Activated CD8-positive, alpha-beta memory T cell treated with anti-CD3 and anti-CD28 coated beads, Interleukin-2, amount 50 U/mL, for 48 hours (primary cell): ENCODE measurements around the gene PTTG2.
"Not testable (repeated sequence)": the region's sequence is repeated elsewhere in the genome, so short reads cannot be mapped to it uniquely, and the experiment has no call there.

ENCODE experiments used
- DNase-seq: peaks from one replicate; pipeline ENCODE4 v3.0.0-alpha.2; 2020

The PTTG2 gene

GRCh38 chr4:37958932-37959331, 1.3 kb upstream of the PTTG2 start:
- no peak for DNase-seq

DNA sequence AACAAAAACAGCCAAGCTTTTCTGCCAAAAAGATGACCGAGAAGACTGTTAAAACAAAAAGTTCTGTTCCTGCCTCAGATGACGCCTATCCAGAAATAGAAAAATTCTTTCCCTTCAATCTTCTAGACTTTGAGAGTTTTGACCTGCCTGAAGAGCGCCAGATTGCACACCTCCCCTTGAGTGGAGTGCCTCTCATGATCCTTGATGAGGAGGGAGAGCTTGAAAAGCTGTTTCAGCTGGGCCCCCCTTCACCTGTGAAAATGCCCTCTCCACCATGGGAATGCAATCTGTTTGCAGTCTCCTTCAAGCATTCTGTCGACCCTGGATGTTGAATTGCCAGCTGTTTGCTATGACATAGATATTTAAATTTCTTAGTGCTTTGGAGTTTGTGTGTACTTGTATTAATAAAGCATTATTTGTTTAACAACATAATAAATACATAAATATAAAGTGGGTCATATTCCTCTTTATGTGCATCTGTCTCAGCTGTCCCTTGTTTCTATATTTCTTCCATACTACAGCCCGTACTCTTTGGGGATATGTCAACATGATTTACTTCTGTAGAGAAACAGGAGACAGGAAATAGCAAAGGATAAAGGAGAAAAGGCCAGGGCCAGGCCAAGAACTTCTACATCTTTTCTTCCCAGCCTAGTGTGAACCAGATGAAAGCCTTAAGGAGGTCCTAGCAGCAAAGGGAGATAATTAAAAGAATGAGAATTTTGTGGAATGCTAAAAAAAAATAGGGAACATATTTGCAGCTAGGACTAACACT, 667 bp downstream of the PTTG2 start:
- no peak for DNase-seq

GRCh38 chr4:37964734-37965457, 4.7 kb downstream of the PTTG2 start:
- no peak for DNase-seq

GRCh38 chr4:37966044-37966443, 5.8 kb downstream of the PTTG2 start:
- no peak for DNase-seq

DNA sequence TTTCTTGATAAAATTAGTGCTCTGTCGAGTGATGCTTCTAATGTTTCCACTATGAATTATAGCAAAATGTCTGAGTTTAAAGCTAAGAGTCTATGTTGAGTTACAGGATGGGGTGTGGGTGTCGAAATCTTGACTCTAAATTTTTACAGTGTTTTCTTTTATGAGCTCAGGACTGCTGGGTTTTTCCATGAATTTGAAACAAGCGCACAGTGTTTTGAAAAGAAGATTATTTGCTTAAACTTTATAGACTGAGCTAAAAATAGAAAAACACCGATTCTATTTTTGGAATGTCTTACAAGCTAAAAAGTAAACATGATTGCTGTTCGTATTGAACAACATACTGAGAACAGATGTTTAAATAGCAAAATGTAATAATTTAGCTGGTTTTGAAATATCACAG, 7.5 kb downstream of the PTTG2 start:
- no peak for DNase-seq

GRCh38 chr4:37968747-37969146, 8.5 kb downstream of the PTTG2 start:
- no peak for DNase-seq

DNA sequence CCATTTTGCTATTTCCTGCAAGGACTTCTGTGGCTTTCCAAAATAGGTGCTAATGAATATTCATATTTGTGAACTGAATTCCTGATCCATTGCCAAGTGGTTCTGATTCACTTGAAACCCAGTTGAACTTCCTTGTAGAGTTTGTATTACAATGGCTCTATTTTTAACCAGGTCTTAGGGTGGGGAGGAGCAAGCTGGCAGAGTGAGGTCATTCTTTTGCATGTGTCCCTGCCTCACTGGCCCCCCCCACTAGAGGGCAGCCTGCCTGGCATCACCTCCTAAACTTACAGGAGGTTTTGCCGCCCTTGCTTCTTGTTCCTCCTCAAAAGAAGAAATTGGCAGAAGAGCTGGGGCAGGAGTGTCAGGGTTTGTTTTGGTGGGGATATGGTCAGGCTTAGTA, 10.5 kb downstream of the PTTG2 start:
- peak; percentile 69 for DNase-seq

DNA sequence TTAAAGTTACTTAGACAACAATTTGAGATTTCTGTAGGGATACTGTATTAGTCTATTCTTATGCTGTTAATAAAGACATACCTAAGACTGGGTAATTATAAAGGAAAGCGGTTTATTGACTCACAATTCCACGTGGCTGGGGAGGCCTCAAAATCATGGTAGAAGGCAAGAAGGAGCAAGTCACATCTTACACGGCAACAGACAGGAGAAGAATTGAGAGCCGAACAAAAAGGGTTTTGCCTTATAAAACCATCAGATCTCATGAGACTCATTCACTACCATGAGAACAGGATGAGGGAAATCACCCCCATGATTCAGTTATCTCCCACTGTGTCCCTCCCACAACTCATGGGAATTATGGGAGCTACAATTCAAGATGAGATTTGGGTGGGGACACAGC, 11.0 kb downstream of the PTTG2 start:
- DNase-seq, result no peak

GRCh38 chr4:37973441-37973840, 13.2 kb downstream of the PTTG2 start:
- no peak for DNase-seq

- not testable (repeated sequence) for DNase-seq
Observed at GRCh38 chr4:37975321-37975822, 15.2 kb downstream of the PTTG2 start.

- no peak for DNase-seq
Observed at GRCh38 chr4:37976507-37976906, 16.3 kb downstream of the PTTG2 start.

DNA sequence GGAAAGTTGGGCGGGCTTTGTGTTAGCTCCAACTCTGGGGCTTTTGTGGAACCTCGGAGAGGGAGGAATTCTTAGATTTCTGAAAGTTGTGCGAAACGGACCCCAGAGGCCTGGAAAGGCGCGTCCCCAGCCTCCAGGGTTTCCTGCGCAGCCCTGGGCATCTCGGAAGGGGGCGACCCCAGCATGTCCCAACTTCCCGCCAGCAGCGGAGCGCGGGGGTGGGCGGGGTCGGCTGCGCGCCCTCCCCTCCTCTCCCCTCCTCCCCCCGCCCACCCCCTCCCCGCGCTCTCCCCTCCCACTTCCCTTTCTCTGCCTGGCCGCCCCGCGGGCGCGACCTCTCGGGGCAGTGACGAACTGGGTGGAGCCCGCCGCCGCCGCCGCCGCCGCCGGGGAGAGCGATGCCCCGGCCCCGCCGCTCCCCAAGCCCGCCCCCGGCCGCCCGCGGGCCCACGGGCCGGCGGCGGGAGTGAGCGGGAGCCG, 16.8 kb downstream of the PTTG2 start:
- DNase-seq, result peak; percentile 86

DNA sequence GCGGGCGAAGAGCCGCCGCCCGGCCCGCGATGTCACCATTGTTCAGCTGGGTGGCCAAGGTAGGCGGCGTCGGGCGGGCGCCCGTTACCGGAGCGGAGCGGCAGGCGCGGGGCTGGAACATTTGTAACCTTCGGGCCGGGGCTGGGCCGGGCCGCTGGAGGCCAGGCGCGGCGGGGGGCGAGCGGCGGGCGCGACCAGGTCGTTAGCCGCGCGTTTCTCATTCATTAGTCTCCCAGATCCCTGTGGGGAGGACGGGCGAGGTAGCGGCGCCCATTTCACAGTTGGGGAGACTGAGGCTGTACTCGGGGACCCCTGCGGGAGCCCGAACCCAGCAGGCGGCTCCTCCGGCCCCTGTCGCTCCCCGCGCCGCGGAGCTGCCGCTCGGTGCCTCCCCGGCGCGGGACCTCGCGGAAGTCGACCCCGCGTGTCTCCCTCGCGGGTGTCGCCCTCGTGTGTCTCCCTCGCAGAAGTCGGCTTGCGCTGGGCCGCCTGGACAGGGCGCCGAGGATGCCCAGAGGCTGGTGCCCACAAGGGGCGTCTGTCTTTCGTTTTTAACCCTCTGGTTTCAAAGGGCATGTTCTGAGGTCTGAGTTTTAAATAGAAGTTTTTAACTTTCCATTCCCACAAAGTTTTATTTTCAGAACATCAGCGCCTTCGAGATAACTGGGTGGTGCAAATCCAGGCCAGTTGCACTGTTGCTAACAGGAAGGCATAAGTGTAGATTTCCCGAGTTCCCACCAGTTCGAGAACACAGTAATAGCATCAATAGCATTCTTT, 17.5 kb downstream of the PTTG2 start:
- peak; percentile 84 for DNase-seq

- DNase-seq, result peak; percentile 72
Observed at GRCh38 chr4:37978248-37978924, 18.2 kb downstream of the PTTG2 start.

- no peak for DNase-seq
Observed at GRCh38 chr4:37980246-37980645, 20.0 kb downstream of the PTTG2 start.

GRCh38 chr4:37981425-37981824, 21.2 kb downstream of the PTTG2 start:
- DNase-seq, result no peak

- no peak for DNase-seq
Observed at GRCh38 chr4:37981844-37982720, 21.9 kb downstream of the PTTG2 start.

DNA sequence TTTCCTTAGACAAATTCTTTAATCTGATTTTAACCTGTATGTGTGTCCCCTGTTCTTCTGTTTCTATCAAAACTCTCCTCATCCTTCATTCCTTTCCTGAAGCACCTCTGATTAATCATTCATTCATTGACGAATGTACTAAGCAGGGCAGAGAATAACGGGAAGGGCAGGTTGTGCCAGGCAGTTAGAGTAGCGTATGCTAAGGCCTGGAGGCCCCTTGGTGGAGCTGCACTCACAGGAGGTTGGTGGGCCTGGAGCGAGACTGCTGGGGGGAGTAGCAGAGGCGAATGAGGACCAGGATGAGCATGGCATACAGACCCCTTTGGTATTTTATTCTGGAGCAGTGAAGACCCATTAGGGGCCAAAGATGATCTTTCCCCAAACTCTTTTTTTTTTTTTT, 22.5 kb downstream of the PTTG2 start:
- DNase-seq, result no peak

- no peak for DNase-seq
Observed at GRCh38 chr4:37983951-37984350, 23.8 kb downstream of the PTTG2 start.

- DNase-seq, result no peak
Observed at GRCh38 chr4:37985730-37986275, 25.6 kb downstream of the PTTG2 start.

- no peak for DNase-seq
Observed at GRCh38 chr4:37988670-37989069, 28.5 kb downstream of the PTTG2 start.
